HG03196 (cell line): ENCODE data around the gene EPB41L4A.
A peak's percentile ranks its signal among the peaks of the same experiment; 100 is the strongest.

Experiments used
- ATAC-seq: cut with Tn5 transposase; IDR thresholded peaks from one replicate; pipeline ENCODE4 v1.9.1; 2021; ENCODE audit not compliant: unreplicated experiment

Gene EPB41L4A

GRCh38 chr5:112316006-112316405, 103.1 kb downstream of the EPB41L4A start:
- no peak for ATAC-seq

- ATAC-seq, result no peak
These were observed 106.5 kb downstream of the EPB41L4A start for GRCh38 chr5:112312295-112313275.

DNA sequence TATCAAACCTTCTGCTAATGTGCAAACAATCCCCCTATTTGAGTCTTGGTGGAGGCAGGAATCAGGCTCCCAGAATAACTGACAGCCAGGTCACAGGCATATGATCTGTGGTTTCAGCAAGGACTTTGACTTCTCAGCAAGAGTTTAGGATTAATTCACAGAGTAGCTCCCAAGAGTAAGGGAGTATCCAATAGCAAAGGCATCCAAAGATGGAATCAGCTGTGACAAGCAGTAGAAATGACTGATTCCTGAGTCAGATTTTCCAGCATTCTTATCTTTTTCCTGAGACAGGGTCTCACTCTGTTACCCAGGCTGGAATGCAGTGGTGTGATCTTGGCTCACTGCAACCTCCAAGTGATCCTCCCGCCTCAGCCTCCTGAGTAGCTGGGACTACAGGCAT, 108.3 kb downstream of the EPB41L4A start:
- no peak for ATAC-seq

- ATAC-seq, result no peak
These were observed 110.5 kb downstream of the EPB41L4A start for GRCh38 chr5:112308608-112309007.

DNA sequence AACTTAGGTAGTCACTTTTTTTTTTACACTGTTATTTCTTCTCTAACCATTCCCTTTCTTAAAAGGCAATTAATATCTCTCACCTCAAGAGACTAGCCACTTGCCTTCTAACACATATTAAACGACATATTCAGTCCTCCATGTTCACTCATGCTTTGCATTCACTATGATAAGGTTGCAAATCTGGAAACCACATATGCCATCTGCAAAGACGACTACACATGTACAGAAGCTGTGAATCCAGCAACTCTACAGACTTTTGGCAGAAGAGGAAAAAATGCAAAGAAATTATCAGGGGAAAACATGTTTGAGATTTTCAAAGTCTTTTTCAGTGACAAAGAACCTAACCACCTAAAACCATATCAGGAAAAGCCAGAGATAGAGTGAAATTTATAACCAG, 112.1 kb downstream of the EPB41L4A start:
- no peak for ATAC-seq

DNA sequence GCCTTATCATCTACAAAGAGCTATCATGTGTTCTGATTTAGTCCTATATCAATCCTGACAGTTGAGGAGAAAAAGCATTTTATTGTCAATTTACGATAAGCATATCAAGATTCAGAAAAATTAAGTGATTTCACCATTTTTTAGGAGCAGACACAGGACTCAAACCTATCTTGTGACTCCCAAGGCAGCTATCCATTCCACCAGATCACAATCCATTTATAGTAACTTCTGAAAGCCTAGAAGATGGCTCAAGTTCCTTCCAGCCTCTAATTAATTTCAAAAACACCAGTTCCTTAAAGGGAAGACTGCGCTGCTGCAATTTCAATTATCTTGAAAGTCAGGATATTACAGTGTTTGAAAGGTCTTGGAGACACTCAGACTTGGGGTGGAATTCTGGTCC, 114.3 kb downstream of the EPB41L4A start:
- ATAC-seq, result no peak

DNA sequence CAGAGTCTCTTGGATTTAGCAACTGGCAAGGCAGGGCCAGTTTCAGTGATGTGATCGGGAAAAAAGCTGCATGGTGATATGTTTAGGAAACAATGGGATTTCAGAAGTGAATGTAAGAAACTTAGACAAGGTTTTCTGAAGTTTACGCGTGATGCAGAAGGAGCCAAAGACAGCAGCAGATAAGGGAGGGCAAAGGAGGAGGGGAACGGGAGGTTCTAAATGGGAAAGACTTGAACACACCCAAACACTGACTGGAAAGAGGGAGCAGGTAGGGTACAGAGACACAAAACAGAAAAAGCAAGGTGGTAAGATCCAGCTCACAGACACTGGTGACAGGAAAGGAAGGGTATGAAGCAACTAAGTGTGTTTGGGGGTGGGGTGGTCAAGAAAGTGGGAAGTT, 115.4 kb downstream of the EPB41L4A start:
- no peak for ATAC-seq

DNA sequence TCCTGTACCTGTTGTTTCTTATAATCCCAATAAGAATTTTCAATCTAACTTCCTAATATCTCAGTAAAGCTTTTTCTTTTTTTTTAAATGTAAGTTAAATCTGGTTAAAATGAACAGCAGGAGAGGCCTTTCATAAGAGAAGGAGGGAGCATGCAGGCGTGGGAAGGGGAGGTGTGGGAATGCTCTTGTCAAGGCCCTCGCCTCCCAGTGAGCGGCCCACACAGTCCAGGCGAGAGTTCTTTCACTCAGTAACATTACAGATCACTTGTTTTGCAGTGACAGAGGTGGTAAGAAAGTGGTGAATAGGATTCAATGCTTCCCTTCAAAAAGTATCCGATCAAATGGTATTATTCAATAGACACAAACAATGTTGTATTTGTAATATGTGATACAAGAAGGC, 125.0 kb downstream of the EPB41L4A start:
- ATAC-seq, result no peak

DNA sequence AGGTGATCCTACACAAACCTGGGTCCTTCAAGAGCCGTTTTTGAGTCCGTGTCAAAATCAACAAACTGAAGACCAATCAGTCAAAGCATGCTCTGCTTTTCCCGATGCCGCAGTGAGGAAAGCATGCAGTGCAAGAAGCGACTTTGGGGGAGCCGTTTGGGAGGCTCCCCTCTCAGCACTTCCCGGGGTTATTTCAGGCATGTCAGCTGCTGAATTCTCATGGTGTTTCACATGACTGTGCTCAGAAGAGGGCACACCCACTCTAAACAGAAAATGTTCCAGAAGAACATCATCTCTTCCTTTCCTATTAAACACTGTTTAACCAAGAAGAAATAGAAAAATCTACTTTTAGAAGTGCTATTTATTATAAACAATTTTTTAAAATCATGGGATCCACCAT, 125.5 kb downstream of the EPB41L4A start:
- no peak for ATAC-seq

- no peak for ATAC-seq
These were observed 128.4 kb downstream of the EPB41L4A start for GRCh38 chr5:112290691-112291090.

DNA sequence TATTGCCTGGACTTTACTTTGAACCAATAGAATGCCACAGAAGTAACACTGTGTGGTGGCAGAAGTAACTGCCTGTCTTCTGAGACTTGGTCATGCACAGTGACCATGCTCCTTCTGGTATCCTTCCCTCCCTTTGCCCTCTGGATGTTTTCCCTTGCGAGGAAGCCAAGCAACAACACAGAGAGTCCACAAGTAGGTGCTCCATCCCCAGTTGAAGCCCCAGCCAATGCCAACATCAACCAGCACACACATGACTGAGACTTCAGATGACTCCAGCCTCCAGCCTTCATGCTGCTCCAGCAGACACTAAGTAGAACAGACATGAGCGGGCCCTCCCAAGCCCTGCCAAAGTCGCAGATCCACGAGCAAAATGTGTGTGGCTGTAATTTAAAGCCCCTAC, 129.6 kb downstream of the EPB41L4A start:
- ATAC-seq, result no peak

- no peak for ATAC-seq
These were observed 134.8 kb downstream of the EPB41L4A start for GRCh38 chr5:112283943-112284929.

- no peak for ATAC-seq
These were observed 136.0 kb downstream of the EPB41L4A start for GRCh38 chr5:112283034-112283582.

- ATAC-seq, result no peak
These were observed 140.0 kb downstream of the EPB41L4A start for GRCh38 chr5:112279082-112279481.

- ATAC-seq, result no peak
These were observed 142.1 kb downstream of the EPB41L4A start for GRCh38 chr5:112276991-112277390.

DNA sequence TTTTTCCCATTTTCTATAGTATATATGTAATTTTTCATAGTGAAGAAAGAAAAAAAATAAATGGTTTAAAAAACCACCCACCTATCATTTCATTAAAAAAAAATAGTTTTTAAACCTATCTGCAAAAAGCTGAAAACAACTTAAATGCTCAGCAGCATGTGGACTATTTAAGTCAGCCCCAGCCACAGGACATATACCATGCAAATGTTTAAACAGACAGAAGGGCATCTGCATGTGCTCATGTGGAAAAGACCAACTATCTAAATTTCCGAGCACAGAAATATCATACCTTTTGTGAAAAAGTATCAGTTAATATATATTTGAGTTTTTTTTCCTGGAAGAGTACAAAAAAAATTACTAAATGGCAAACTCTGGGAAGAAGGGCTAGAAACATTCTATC, 143.4 kb downstream of the EPB41L4A start:
- ATAC-seq, result no peak

DNA sequence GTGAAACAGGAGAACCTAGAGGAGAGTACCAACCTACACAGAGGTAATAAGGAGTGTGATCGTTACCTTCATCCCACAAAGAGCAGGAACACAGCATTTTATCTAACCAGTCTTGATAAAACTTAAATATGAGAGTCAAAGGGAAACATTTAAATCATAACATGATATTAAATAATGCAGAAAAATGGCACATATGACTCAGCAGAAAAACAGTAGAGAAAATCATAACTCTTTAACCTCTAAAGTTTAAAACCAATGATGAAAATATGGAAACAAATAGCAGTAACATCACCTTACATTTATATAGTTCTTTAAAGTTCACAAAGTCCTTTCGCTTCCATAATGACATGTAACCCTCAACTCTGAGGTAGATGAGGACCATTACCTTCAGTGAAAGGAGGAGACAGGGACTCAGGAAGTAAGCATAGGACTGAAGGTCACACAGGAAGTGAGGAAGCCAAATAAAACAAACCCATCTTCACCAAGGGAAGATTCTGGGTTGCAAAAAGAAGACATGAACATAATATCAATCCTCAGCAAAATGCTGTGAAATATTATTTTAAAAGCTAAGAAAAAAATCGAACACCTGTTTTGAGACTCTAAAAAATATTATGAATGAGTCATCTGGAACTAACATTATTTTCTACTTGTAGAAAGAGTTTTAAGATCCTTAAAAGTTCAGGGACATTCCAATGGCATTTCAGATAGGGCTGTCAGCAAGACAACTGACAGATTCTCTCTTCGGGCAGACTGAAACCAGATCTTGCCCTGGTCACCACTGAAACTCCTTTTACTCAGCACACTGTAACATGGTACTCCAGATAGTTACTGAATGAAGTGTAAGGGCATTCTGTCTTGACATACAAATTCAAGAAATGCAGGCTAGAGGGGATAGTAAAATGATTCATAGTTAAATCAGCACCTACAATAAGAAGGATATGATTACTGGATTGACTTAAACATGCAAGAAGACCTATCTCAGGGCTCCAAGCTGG, 148.5 kb downstream of the EPB41L4A start:
- peak; percentile 66 for ATAC-seq

DNA sequence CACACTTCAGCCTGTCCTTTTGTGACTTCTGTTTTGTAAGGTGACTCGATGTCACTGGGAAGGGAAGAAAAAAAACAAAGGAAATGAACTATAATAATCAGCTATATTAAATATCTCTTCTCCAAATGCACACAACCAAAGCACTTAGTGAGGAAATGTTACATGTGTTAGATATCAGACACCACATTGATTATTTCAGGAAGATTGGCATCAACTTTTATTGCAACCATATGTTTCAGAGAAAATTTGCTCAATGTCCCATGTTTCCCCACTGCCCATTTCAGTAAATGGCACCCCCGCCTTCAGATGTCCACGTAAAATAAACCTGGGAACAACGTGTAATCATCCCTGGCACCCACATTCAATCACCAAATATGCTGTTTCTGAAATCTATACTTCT, 151.8 kb downstream of the EPB41L4A start:
- no peak for ATAC-seq

GRCh38 chr5:112264666-112265065, 154.4 kb downstream of the EPB41L4A start:
- no peak for ATAC-seq

DNA sequence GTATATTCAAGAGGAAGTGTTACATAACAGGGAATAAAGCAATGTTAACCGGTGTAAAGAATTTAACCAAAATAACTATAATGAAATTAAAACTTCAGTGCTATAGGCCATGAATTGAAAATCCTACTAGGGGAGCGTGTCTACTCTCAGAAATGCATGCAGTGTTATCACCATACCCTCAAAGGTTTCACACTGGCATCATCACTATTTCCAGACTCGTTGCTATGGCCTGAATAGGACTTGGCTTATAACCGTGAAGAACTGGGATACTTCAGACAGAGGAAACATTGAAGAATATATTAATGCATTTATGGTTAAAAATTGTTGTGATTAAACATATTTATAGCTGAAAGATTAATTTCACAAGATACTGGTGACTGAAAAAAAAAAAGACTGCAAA, 154.9 kb downstream of the EPB41L4A start:
- no peak for ATAC-seq
